Endothelial cell of umbilical vein (primary cell): Measurements from ENCODE around the gene NAV2. TPM values are rescaled to one million over a fixed set of nuclear protein-coding genes. Genes with fewer than 3 reads are reported as not detected.

Experiments
- BruUV-seq: library from RNA; stranded (reverse); fragments of 400-500 nt; replicated peaks from 2 replicates; lab custom pipeline; 2021; lab: Mats Ljungman, UMichigan
- CTCF ChIA-PET: fragments of 300-600, 350-600 bp; sonication (Branson Sonifier 250); formaldehyde crosslinking; loops from one replicate; lab custom pipeline; 2021; ENCODE audit warnings: antibody characterized with exemption, inconsistent platforms; lab: Charles Lee
- POLR2A ChIA-PET: fragments of 300-600, 350-600 bp; sonication (Branson Sonifier 250); formaldehyde crosslinking; loops from one replicate; lab custom pipeline; 2021; ENCODE audit warnings: antibody characterized with exemption, inconsistent platforms; lab: Charles Lee
- DNase-seq: peaks from one replicate; pipeline ENCODE4 v3.0.0-alpha.2; 2011; ENCODE audit warnings: low read depth, low spot score
- FAIRE-seq: peaks from 2 replicates; lab custom pipeline; 2011; peaks lifted over from hg19 to GRCh38; lab: Jason Lieb, UNC
- H2AFZ ChIP-seq: 2 replicates; pipeline ENCODE4 v1.6.0; 2012; ENCODE audit warnings: low read depth, low read length, control low read depth, inconsistent platforms
- H3K27ac ChIP-seq: 2 replicates; pipeline ENCODE4 v1.5.1; 2011; ENCODE audit warnings: low read depth, mild to moderate bottlenecking, control low read depth, low read length, moderate library complexity; ENCODE audit not compliant: insufficient read depth
- H3K27me3 ChIP-seq, 2 experiments: 2 replicates each; pipeline versions ENCODE4 v1.6.0 to v1.6.1; 2011; ENCODE audit warnings: low read length in 2 of 2, mixed read lengths in 1 of 2; ENCODE audit not compliant: control insufficient read depth in 2 of 2, insufficient read depth in 2 of 2
- H3K36me3 ChIP-seq, 2 experiments: 2 replicates in 1 of 2; 3 replicates in 1 of 2; pipeline ENCODE4 v1.5.1; 2011; ENCODE audit warnings: low read length in 2 of 2, mild to moderate bottlenecking in 1 of 2, moderate library complexity in 1 of 2; ENCODE audit not compliant: control insufficient read depth in 2 of 2, insufficient read depth in 2 of 2; ENCODE audit errors: extremely low read depth in 1 of 2
- H3K4me1 ChIP-seq: 3 replicates; pipeline ENCODE4 v1.5.1; 2011; ENCODE audit warnings: mild to moderate bottlenecking, low read length; ENCODE audit not compliant: control insufficient read depth, insufficient read depth; ENCODE audit errors: extremely low read depth
- H3K4me2 ChIP-seq: 2 replicates; pipeline ENCODE4 v1.6.1; 2011; ENCODE audit warnings: low read length, control low read depth, mixed read lengths; ENCODE audit not compliant: insufficient read depth
- H3K4me3 ChIP-seq, 3 experiments: fragments of 200-600 bp in 1 of 3; sonication (generic), shearing (Covaris generic) in 1 of 3; replicated peaks in 1 of 3; 2 replicates each; pipeline ENCODE4 v1.5.1; 2011 to 2016; ENCODE audit warnings: control low read depth in 3 of 3, low read length in 3 of 3, mild to moderate bottlenecking in 2 of 3, inconsistent platforms in 1 of 3, low read depth in 1 of 3, moderate library complexity in 1 of 3; ENCODE audit not compliant: insufficient read depth in 1 of 3
- H3K79me2 ChIP-seq: 2 replicates; pipeline ENCODE4 v1.6.0; 2012; ENCODE audit warnings: low read length, inconsistent platforms; ENCODE audit not compliant: control insufficient read depth, insufficient read depth
- H3K9ac ChIP-seq: replicated peaks from 2 replicates; pipeline ENCODE3; 2011; ENCODE audit warnings: low read length, control low read depth; ENCODE audit not compliant: insufficient read depth; ENCODE audit errors: extremely low read depth
- H3K9me1 ChIP-seq: replicated peaks from 3 replicates; pipeline ENCODE4 v1.6.0; 2011; ENCODE audit warnings: mild to moderate bottlenecking, low read length; ENCODE audit not compliant: control insufficient read depth, insufficient read depth; ENCODE audit errors: extremely low read depth
- H3K9me3 ChIP-seq: replicated peaks from 2 replicates; pipeline ENCODE4 v1.5.1; 2012; ENCODE audit warnings: low read length, inconsistent platforms; ENCODE audit not compliant: control insufficient read depth, insufficient read depth
- H4K20me1 ChIP-seq: replicated peaks from 2 replicates; pipeline ENCODE3; 2011; ENCODE audit warnings: mild to moderate bottlenecking, low read length; ENCODE audit not compliant: control insufficient read depth, insufficient read depth; ENCODE audit errors: extremely low read depth
- CTCF ChIP-seq, 2 donors: IDR thresholded peaks; 1 replicate in 1 of 2; 2 replicates in 1 of 2; pipeline ENCODE4 v1.5.1; 2011; ENCODE audit warnings: low read length in 2 of 2, mild to moderate bottlenecking in 2 of 2, moderate library complexity in 2 of 2, control low read depth in 1 of 2, inconsistent platforms in 1 of 2, low read depth in 1 of 2; ENCODE audit not compliant: insufficient read depth in 1 of 2; ENCODE audit errors: extremely low read depth in 1 of 2
- EZH2 ChIP-seq: IDR thresholded peaks from 2 replicates; pipeline ENCODE4 v1.6.1; 2012; ENCODE audit warnings: borderline replicate concordance, low read depth, mild to moderate bottlenecking, moderate library complexity, low read length, inconsistent platforms; ENCODE audit not compliant: severe bottlenecking
- FOS ChIP-seq: IDR thresholded peaks from 2 replicates; pipeline ENCODE4 v1.6.1; 2011; ENCODE audit warnings: mild to moderate bottlenecking, low read length, moderate library complexity, borderline replicate concordance; ENCODE audit not compliant: insufficient read depth
- GATA2 ChIP-seq: IDR thresholded peaks from 2 replicates; pipeline ENCODE4 v1.7.0; 2011; ENCODE audit warnings: low read depth, mild to moderate bottlenecking, moderate library complexity, mixed read lengths, low read length; ENCODE audit not compliant: insufficient read length, insufficient read depth
- JUN ChIP-seq: IDR thresholded peaks from 2 replicates; pipeline ENCODE4 v1.6.1; 2011; ENCODE audit warnings: borderline replicate concordance, low read depth; ENCODE audit not compliant: insufficient read length, insufficient read depth
- MYC ChIP-seq: IDR thresholded peaks from one replicate; pipeline ENCODE4 v1.6.1; 2011; ENCODE audit warnings: mild to moderate bottlenecking, low read depth, low read length
- POLR2A ChIP-seq: IDR thresholded peaks from 2 replicates; pipeline ENCODE4 v1.6.1; 2012; ENCODE audit warnings: low read depth, mild to moderate bottlenecking, control low read depth, low read length
- POLR2AphosphoS5 ChIP-seq: IDR thresholded peaks from 2 replicates; pipeline ENCODE4 v1.6.1; 2012; ENCODE audit warnings: low read depth, mild to moderate bottlenecking, control low read depth, low read length, moderate library complexity; ENCODE audit not compliant: insufficient read depth
- dilution Hi-C: fragments of 300-500 bp; cut with MboI; formaldehyde crosslinking; loops from one replicate; pipeline ENCODE4 v1.15.0; 2019; ENCODE audit warnings: low sequenced_read_pairs; ENCODE audit not compliant: extremely low pct_ligation_motif_present
- intact Hi-C: fragments of 100-400 bp; cut with micrococcal nuclease; formaldehyde crosslinking; loops from one replicate; pipeline ENCODE4 v1.10.0; 2022
- polyA plus RNA-seq, 4 experiments: library from polyadenylated mRNA; depleted of rRNA in 3 of 4; stranded (reverse) in 3 of 4; unstranded in 1 of 4; fragments of >200 nt; gene quantifications; 2 replicates each; pipeline versions ENCODE4 v1.2.1 to v1.2.3, GENCODE V29; 2011 to 2012; ENCODE audit warnings: missing spikeins in 1 of 4
- total RNA-seq: library from RNA; stranded (reverse); gene quantifications from 2 replicates; pipeline ENCODE4 v1.2.3, GENCODE V29; 2021
- TF ChIP-seq, protein P1 (sequence below): IDR thresholded peaks from 2 replicates; pipeline ENCODE4 v1.6.1; 2011; ENCODE audit not compliant: insufficient read depth, insufficient read length

NAV2 gene
- total and polyA plus RNA-seq, 2 donors (not counting 3 experiments of a cell fraction or from before 2014, with no cell fraction given): 10.9 to 68.0 TPM

DNA sequence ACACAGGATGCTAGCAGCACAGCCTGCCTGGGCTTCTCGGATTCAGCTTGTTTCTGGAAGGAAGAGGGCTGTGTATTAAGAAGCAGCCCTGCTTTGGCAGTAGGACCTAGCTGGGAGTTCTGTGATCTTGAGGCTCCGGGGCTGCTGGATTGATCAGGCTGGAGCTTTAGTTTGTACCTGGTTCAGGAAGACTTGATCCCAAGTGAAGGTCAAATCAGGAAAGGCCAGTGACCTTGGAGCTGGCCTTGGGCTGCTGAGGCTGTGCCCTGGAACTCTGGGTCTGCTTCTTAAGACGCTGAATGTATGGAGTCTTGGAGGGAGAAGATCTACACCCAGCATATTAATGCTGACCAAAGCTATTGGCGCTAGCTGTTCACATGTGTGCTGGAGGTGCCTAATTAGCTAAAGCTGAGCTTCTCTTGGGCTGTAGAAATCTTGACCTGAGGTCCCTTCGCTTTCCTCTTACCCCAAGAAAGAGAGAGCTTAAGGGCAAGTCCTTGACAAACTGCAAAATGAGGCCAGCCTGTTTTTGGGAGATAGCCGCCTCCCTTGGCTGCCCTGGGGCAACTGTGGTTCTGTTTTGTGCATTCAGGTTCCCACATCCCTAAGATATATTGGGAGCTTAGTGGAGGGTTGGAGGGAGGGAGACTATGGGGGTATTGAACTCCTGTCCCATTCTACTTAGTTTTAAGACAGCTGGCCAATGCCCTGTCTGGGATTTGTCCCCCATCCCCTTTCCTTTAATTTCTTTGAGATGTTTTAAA is 311.7 kb downstream of the NAV2 start:
- TF ChIP-seq POLR2AphosphoS5 (no peak), GATA2 (no peak), CTCF (IDR thresholded peaks at IDR 0.05; ENCODE audit: extremely low read depth in 1 of 2, insufficient read depth in 1 of 2, low read depth in 1 of 2, low read length in 2 of 2) (no peak), POLR2A (no peak), MYC (no peak), JUN (no peak), FOS (no peak), EZH2 (no peak)
- TF ChIP-seq, protein P1, sequence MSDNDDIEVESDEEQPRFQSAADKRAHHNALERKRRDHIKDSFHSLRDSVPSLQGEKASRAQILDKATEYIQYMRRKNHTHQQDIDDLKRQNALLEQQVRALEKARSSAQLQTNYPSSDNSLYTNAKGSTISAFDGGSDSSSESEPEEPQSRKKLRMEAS: no peak
- Histone ChIP-seq H3K27ac (no peak overlapping the region), H3K79me2 (peaks cover 7% of the 10 kb centered on the region), H3K9me1 (no peaks in the 10 kb centered on the region), H3K36me3 (no peaks in the 10 kb centered on the region), H3K4me1 (peaks cover 25% of the 10 kb centered on the region), H4K20me1 (no peaks in the 10 kb centered on the region), H3K4me3 (no peak overlapping the region), H3K9me3 (no peaks in the 10 kb centered on the region), H2AFZ (no peak overlapping the region), H3K9ac (no peak overlapping the region), H3K4me2 (no peak overlapping the region), H3K27me3 (no peaks in the 10 kb centered on the region)
- no TSS peak for BruUV-seq
- ChIA-PET CTCF (interaction anchor here (0.9 to 2.6 kb wide), 6 partner anchors 9 to 72 kb away, joined by 3 to 11 read pairs (median 4); no protein-coding TSS in a partner anchor), POLR2A (no interaction called here)
- FAIRE-seq: no peak
- no peak for DNase-seq
- dilution Hi-C loops: no loop called here
- intact Hi-C loops: loop anchor here (5.0 kb wide), 2 partner anchors 88 to 652 kb away; no protein-coding TSS in a partner anchor
